ENCODE results near the gene TOGARAM1.

The TOGARAM1 gene

DNA sequence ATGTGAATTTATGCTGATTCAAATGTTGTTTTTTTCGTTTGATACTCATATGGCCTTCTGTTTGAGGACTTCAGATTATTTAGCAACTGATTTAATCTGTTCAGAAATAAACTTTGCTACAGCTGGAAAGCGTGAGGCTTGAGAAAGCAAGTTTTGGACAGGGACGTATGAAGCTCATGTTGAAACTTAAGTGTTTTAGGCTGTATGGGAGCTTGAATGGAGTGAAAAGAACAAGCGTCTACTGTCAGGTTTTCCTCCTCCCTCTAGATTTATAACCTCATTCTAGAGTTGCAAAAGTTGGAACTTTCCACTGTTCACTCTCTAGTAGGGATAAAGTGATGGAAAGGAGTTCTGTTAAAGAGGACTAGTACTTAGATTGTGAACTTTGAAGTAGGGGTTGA lies 123.0 kb downstream of the TOGARAM1 start:
- no peak for DNase-seq (ENCODE audit: low read depth)

DNA sequence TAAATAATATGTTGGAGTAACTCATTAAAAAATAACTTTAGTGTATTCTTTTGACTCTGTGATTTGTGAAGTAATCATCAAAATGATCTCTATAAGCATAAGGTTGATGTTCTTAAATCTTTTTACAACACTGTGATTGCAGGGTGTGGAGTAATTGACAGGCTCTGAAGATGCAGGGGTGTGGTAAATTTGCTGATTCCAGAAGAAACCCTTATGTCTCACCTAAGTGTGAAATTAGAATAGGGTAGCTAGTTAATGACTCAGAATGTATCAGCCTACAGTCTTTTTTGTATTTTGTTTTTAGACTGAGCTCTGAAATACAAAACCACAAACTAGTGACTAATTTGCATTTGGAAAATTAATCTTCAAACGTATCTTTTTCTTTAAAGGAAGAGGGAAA lies 127.8 kb downstream of the TOGARAM1 start:
- peak; percentile 14 for DNase-seq (ENCODE audit: low read depth)

DNA sequence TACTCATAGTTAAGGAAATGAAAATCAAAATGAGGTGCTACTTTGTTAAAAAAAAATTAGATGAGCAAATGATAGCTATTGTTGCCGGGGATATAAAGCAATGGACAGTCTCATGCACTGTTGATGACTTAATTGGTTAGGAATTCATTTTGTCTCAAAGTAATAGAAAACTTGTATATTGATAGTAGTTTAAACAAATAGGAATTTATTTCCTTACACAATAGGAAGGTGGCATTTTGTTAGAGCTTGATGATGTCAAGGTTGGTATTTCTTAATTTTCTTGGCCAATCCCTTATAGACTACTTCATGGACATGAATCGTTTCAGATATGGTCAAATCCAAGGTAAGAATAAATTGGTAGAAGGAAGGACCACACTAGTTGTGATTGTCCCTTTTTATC lies 129.7 kb downstream of the TOGARAM1 start:
- DNase-seq (ENCODE audit: low read depth) = no peak

DNA sequence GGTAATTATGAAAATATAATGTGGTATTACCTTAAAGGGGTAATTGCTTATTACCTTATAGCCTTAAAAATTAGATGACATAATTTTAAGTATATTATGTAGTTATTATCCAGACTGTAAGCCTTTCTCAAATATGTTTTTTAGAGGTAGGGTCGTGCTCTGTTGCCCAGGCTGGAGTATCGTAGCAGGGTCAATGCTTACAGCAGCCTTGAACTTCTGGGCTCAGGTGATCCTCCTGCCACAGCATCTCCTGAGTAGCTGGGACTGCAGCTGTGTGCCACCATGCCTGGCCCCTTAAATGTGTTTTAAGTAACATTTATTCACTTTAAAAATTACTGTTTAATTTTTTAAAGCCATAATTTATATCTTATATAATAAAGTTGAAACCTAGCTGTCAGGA lies 132.3 kb downstream of the TOGARAM1 start:
- no peak for DNase-seq (ENCODE audit: low read depth)

DNA sequence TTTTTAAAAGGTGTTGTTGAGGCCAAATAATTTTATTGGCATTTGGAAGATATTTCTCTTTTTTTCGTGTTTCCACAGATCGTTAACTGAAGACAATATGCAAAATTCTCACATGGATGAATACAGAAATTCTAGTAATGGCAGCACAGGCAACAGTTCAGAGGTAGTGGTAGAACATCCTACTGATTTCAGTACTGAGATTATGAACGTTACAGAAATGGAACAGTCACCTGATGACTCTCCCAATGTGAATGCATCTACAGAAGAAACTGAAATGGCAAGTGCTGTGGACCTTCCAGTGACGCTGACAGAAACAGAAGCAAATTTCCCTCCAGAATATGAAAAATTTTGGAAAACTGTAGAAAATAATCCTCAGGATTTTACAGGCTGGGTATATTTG lies 133.2 kb downstream of the TOGARAM1 start:
- DNase-seq (ENCODE audit: low read depth) = no peak

DNA sequence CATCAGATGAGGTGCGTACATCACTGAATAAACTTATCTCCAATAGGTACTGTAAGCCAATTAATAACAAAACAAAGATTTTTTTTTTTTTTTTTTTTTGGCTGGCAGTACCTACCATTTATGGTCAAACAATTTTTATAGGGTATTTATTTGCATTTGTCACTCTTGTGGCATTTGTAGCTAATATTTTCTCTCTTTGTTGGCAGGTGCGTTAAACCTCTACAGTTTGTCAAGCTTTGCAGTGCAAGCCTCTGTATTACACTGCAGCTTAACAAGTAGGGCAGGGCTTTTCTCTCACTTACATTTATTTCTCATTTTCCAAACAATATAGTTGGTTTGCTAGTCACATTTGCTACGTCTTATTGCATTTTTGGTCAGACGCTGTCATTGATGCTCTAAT lies 134.2 kb downstream of the TOGARAM1 start:
- no peak for DNase-seq (ENCODE audit: low read depth)

DNA sequence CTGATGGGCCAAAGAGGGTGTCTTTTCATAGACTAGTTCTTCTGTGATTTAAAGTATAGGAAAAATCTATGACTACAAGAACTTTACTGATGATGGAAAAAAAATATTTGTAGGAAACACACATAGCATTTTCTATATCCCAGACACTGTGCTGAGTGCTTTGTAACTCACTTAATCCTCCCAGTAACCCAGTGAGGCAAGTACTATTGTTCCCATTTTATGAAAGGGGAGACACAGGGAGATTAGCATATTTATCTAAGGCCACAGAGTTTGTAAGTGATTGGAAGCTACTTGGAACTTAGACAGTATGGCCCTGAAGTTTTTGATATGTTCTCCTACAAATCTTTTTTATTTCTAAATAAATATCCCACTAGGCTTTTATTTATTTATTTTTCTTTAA lies 141.8 kb downstream of the TOGARAM1 start:
- DNase-seq (ENCODE audit: low read depth) = no peak

DNA sequence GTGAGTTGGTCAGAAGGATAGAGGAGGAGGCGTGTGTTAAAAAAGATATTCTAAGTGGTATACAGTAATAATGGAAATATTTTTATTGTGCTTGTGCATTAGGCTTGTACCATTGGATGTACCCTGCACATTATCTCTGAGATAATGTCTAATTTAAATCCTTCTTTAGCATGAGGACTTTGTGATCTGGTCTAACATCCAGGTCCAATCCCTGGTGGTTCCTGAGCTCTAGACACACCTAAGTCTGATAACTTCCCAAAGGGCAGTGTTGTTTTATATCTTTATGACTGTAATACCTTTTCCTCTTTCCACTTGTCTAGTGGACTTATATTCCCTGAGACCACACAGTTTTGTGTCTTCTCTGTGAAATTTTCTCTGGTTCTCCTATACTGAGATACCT lies 142.6 kb downstream of the TOGARAM1 start:
- no peak for DNase-seq (ENCODE audit: low read depth)

DNA sequence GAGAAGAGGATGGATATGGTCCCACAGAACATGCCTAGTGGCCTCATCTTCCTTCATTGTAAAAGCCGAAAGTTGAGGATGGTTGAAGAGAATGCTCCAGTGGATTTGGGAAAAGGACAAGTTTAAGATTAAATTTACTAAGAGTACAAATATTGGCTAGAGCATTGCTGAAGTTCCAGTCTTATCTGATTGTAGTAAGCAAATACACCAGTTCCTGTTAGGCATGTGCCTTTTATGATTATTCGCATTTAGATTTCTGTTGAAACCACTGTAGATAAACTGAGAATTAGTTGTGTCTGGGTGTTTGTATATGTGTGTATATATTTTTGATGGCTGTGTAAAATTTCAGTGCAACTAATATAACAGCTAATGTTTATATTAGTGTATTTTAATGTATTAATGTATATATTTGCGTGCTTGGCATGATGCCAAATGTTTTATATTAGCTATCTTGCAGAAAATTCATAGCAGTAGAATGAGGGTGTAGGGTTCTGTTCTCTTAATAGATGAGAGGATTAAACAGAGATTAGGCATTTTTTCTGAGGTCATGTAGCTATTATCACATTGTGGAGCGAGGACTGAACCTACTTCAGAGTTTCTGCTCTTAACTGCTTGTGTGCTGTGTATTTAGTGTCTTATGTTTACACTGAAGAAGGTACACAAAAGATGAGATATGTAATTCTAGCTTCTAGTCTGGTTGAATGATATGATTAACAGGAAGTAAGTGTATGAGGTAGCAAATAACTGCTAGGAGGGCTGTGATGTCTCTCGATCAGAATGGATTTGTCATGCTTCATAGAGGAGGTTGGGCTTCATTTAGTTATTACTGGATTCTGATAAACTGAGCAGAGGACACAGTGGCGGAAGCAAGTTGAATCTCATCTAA lies 151.1 kb downstream of the TOGARAM1 start:
- no peak for DNase-seq (ENCODE audit: low read depth)

DNA sequence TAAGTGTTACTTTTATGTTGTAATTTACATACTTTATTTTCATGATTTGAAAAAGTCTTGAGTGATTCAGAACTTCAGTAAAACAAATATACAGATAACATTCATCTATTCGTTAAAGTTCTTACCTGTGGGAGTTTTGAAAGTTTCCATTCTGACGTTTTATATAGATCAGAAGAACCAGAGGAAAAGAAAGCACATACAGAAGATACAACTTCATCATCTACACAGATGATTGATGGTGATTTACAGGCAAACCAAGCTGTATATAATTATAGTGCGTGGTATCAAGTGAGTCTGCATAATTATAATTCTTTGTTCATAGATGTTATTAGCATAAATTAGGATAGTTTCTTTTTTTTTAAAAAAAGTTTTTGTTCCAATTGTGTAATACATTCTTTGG lies 152.3 kb downstream of the TOGARAM1 start:
- no peak for DNase-seq (ENCODE audit: low read depth)

DNA sequence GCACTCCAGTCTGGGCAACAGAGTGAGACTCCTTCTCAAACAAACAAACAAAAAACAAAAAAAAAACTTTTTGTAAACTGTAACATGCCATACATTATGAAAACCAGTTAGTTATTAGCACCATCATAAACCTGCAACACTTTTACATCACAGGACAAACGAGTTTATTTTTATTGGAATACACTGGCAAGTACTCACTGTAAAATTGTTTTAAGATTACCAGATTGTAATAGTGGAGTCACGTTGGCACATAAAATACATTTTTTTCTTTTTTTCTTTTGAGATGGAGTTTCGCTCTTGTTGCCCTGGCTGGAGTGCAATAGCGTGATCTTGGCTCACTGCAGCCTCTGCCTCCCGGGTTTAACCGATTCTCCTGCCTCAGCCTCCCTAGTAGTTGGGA lies 156.6 kb downstream of the TOGARAM1 start:
- DNase-seq (ENCODE audit: low read depth) = no peak

DNA sequence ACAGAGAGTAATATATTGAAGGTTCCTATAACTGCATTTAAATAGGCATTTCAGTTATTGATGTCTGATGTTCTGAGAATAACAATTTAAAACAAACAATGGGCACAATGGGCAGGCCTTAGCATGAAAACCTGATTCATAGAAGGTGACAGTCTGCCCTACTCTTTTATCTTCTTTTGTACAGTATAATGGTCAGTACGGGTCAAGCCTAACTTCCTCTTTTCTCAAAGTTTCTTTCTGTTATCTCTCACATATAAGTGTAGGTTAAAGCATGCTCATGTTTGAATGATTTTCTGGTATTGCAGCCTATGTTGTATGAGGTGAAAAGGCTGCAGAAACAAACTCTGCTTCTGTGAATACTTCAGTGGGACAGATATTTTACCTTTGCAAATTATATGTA lies 158.1 kb downstream of the TOGARAM1 start:
- no peak for DNase-seq (ENCODE audit: low read depth)

DNA sequence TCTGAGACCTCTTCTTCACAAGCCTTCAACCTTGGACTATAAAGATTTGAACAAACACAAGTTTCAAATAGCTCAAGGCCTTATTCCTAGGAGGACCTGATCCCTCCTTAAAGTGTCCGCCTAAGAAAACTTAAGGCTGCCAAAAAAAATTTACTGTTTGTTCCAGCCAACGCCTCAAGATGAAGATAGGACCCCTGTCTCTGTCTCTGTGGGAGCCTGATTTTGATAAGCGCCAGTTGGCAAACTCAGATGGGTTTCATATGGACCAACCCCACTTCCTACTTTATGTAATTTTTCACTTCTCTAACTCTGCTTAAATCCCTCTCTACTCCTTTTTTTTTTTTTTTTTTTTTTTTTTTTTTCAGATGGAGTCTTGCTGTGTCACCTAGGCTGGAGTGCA lies 161.3 kb downstream of the TOGARAM1 start:
- no peak for DNase-seq (ENCODE audit: low read depth)
